ENCODE data around the gene SVOPL. TPM values are rescaled to one million over a fixed set of nuclear protein-coding genes. Genes with fewer than 3 reads are reported as not detected.

SVOPL gene
- total RNA-seq (2022; extraction: Qiagen RNA extraction), result not detected in 5 replicates

GRCh38 chr7:138700857-138701536 is at the start of gene SVOPL:
Gene SVOPL, minus strand, starts transcription at chr7:138701362. Its CDS starts 22,317 bp downstream, at chr7:138679045.

Other genes with a start within 250 kb of the SVOPL start
- 6.5 to 8.5 TPM (median 7.4 TPM) in 5 replicates for gene TRIM24, start 241.1 kb downstream of the SVOPL start, total RNA-seq (2022; extraction: Qiagen RNA extraction)
- not detected in 5 replicates for gene TMEM213, start 96.6 kb upstream of the SVOPL start, total RNA-seq (2022; extraction: Qiagen RNA extraction)
- gene ATP6V0A4, start 96.8 kb upstream of the SVOPL start, total RNA-seq (2022; extraction: Qiagen RNA extraction), result 0.18 to 0.35 TPM (median 0.30 TPM) in 5 replicates

All from A549 treated with Hydrocortisone at 1 μM for 4 hours (cell line).